ES-I3 (cell line): ENCODE measurements around the gene REM2.
"Not testable (repeated sequence)": the region's sequence is repeated elsewhere in the genome, so short reads cannot be mapped to it uniquely, and the experiment has no call there.

Experiments used
- H3K36me3 ChIP-seq: 2 replicates; pipeline ENCODE4 v1.6.1; 2013; ENCODE audit warnings: mild to moderate bottlenecking, low read length, control low read depth, moderate library complexity; ENCODE audit not compliant: insufficient read depth
- H3K4me1 ChIP-seq: 2 replicates; pipeline ENCODE4 v1.6.1; 2013; ENCODE audit warnings: mild to moderate bottlenecking, control low read depth, low read length; ENCODE audit not compliant: insufficient read depth
- H3K9ac ChIP-seq: 2 replicates; pipeline ENCODE4 v1.6.1; 2013; ENCODE audit warnings: low read depth, mild to moderate bottlenecking, low read length, moderate library complexity
- H3K9me3 ChIP-seq: 2 replicates; pipeline ENCODE4 v1.6.1; 2013; ENCODE audit warnings: mild to moderate bottlenecking, low read length, moderate library complexity; ENCODE audit not compliant: control insufficient read depth, insufficient read depth

Gene REM2

DNA sequence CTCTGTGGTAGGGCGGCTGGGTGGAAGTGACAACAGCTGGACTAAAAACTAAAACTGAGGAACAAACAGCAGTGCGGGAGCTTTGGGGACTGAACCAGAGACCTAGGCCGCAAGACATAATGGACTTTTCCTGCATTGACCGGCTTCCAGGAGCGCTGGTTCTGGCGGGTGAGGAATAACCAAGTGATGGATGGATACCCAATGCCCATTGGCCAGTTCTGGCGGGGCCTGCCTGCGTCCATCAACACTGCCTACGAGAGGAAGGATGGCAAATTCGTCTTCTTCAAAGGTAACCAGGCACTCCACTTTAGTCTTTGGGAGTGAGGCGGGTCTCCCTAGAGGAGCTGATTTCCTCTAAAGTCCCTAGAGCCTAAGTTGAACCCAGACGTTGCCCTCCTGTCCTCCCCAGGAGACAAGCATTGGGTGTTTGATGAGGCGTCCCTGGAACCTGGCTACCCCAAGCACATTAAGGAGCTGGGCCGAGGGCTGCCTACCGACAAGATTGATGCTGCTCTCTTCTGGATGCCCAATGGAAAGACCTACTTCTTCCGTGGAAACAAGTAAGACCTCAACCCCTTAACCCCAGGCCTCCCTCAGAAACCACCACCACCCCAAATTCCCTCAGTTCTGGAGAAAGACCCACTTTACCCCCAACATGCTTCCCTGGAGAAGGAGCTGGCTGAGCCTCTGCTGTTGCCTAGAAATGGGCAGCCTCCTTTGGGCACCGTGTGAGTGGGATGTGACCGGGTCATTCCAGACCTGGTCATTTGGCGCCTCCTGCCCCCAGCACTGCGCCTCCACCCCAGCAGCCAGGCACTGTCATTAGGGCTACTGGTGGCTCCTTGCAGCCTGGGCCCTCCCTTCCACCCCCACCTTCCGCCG, 38.6 kb upstream of the REM2 start:
- Histone ChIP-seq H3K9me3 (no peaks in the 10 kb centered on the region), H3K36me3 (peaks cover 23% of the 10 kb centered on the region; the same call in 1 of the 2 replicates), H3K9ac (no peak overlapping the region), H3K4me1 (peaks cover 18% of the 10 kb centered on the region)

DNA sequence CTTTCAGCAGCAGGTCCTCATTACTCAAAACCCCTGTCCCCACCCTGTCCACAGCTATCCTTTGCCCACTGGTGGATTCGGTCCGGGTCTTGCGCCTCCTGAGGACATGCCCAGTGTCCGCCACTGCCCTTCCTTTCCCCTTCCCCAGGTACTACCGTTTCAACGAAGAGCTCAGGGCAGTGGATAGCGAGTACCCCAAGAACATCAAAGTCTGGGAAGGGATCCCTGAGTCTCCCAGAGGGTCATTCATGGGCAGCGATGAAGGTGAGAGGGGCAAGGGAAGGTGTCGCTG, 38.0 kb upstream of the REM2 start:
- Histone ChIP-seq H3K4me1 (peaks cover 17% of the 10 kb centered on the region), H3K9ac (no peak overlapping the region), H3K36me3 (peaks cover 23% of the 10 kb centered on the region; the same call in 1 of the 2 replicates), H3K9me3 (no peaks in the 10 kb centered on the region)

DNA sequence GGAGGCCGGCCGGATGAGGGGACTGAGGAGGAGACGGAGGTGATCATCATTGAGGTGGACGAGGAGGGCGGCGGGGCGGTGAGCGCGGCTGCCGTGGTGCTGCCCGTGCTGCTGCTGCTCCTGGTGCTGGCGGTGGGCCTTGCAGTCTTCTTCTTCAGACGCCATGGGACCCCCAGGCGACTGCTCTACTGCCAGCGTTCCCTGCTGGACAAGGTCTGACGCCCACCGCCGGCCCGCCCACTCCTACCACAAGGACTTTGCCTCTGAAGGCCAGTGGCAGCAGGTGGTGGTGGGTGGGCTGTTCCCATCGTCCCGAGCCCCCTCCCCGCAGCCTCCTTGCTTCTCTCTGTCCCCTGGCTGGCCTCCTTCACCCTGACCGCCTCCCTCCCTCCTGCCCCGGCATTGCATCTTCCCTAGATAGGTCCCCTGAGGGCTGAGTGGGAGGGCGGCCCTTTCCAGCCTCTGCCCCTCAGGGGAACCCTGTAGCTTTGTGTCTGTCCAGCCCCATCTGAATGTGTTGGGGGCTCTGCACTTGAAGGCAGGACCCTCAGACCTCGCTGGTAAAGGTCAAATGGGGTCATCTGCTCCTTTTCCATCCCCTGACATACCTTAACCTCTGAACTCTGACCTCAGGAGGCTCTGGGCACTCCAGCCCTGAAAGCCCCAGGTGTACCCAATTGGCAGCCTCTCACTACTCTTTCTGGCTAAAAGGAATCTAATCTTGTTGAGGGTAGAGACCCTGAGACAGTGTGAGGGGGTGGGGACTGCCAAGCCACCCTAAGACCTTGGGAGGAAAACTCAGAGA, 37.0 kb upstream of the REM2 start:
- H3K4me1 ChIP-seq: peaks cover 17% of the 10 kb centered on the region
- H3K9me3 ChIP-seq: no peaks in the 10 kb centered on the region
- H3K36me3 ChIP-seq: peaks cover 21% of the 10 kb centered on the region; the same call in 1 of the 2 replicates
- no peak overlapping the region for H3K9ac ChIP-seq

DNA sequence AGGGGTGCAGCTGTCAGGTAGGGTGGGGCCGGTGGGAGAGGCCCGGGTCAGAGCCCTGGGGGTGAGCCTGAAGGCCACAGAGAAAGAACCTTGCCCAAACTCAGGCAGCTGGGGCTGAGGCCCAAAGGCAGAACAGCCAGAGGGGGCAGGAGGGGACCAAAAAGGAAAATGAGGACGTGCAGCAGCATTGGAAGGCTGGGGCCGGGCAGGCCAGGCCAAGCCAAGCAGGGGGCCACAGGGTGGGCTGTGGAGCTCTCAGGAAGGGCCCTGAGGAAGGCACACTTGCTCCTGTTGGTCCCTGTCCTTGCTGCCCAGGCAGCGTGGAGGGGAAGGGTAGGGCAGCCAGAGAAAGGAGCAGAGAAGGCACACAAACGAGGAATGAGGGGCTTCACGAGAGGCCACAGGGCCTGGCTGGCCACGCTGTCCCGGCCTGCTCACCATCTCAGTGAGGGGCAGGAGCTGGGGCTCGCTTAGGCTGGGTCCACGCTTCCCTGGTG, 36.2 kb upstream of the REM2 start:
- peaks cover 17% of the 10 kb centered on the region for H3K4me1 ChIP-seq
- H3K9me3 ChIP-seq: no peaks in the 10 kb centered on the region
- no peak overlapping the region for H3K9ac ChIP-seq
- peaks cover 18% of the 10 kb centered on the region; the same call in 1 of the 2 replicates for H3K36me3 ChIP-seq

DNA sequence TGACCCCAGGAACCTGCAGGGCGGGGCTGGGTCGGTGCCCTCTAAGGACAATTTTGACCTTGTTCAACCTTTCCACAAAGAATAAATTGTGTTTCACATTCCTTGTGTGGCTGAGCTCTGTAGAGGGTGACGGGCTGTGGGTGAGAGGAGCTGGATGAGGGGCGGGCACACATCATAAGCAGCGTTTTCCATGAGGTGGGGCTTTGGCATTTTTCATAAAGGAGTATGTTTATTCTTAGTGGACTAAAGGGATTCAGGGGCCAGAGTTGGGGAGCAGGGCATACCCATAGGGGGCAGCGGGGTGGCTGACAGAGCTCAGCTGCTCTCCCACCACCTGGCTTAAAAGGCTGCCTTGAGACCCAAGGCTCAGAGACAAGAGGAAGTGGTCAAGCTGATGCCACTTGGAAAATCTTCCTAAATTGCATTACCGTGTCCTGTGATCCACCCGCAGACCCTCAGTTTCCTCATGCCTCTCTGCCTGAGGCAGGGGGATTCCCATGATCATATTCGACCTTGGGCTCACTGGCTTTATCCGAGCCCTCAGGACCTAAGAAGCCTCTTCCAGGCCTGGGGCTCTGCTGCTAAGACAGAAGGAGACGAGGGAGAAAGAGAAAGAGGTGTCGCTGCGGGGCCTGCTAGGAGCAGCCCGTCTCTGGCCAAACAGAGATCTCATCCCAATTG, 35.2 kb upstream of the REM2 start:
- H3K9ac ChIP-seq: no peak overlapping the region; the same call in 1 of the 2 replicates
- peaks cover 11% of the 10 kb centered on the region; the same call in 1 of the 2 replicates for H3K36me3 ChIP-seq
- no peaks in the 10 kb centered on the region for H3K9me3 ChIP-seq
- peaks cover 21% of the 10 kb centered on the region for H3K4me1 ChIP-seq

DNA sequence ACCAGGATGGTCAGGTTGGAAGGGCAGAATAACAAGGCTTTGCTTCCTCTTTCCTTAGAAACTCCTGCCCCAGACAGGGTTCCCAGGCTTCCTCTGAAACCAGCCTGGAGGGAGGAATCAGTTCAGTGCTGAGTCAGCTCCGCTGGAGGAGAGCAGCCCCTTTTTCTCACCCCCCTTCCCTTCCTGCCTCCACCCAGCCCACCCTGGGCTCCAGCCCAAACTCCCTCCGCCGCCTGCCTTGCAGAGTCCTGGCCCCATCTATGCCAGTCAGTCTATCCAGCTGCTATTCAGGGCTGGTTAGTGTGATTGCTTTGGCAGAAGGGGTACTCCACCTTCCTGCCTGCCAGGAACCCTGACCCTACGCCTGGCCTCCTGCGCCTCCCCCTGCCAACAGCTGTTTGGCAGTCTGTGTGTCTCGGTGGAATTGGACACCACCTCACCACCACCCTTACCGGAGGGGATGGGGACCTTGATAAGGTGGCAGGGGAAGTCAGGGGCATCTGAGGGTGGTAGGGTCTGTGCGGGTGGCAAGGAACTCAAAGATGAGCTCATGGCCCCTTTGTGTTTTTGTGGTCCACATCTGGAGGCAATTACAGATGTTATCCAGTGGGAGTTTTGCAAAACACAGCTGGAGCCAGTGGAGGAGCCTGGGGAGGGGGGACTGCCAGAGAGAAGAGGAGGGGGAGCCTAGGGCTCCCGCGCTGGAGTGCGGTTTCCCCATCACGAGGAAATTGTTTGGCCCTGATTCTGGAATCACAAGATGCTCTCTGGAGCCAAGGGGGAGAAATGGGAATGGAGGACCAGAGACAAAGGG, 34.5 kb upstream of the REM2 start:
- H3K9ac ChIP-seq: peak overlapping the region; percentile 14
- H3K9me3 ChIP-seq: no peaks in the 10 kb centered on the region

DNA sequence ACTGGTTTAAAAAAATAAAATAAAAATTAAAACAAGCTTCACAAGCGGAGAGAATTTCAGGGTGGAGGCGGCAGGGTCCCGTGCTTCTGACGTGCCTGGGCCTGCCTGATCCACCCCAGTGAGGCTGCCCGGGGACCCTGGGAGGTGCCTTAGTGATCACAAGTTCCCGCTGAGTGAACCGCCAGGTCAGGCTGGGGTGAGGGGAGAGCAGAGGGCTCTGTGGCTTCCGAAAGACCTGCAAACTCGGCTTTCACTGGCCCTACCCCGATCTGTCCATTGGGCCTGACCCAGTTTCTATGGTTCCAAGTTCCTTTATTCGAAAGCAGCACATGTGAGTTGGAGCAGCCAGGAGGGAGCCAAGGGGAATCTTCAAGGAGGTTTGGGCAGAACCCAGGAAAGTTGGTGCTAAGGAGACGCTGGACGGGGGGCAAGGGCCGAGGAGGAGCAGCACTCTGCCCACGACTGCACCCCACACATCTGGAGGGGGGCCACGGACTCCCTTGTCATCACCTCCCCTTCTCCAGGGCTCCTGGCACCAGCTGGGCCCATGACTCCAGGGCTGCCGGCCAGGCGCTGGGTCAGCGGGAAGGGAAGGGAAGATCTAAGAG, 33.7 kb upstream of the REM2 start:
- Histone ChIP-seq H3K4me1 (peaks cover 23% of the 10 kb centered on the region), H3K9ac (no peak overlapping the region; the same call in 1 of the 2 replicates), H3K9me3 (no peaks in the 10 kb centered on the region), H3K36me3 (peaks cover 7% of the 10 kb centered on the region; the same call in 1 of the 2 replicates)

More for the DNA sequence above, 34.5 kb upstream of the REM2 start:
- peaks cover 10% of the 10 kb centered on the region; the same call in 1 of the 2 replicates for H3K36me3 ChIP-seq
- peaks cover 23% of the 10 kb centered on the region for H3K4me1 ChIP-seq

DNA sequence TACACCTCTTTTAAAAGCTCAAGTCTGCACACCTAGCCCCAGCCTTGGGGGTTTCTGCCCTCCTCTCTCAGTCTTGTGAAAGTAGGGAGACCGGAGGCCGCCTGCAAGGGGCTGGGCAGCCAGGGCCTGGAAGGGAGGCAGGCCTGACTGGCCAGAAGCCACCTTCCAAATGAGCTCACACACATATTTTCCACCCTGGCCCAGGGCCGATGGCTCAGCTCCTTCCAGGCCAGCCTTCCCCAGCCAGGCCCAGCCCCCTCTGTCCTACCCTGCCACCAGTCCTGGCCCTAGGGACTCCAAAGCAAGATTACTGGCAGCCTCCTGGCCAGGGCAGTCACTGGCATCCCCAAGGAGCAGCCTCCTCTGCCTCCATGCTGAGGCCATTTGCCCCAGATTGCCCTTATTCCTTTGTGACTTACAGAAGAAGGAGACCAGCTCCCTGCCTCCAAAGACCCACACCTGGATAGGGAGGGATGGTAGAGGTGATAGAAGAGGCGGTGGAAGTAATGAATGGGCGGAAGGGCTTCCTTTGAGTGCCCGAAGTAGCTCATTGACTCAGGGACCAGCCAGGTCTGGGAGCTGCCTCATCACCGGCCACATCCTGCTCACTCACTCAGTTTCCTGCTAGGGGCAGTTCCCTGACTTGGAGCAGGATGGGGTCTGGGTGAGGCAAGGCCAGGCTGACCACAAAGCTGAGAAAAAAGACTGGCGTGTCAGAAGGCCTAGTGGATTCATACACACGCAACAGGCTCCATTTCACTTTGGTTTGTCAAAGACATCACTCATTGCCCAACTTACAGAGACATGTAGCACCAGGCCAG, 31.9 kb upstream of the REM2 start:
- H3K9me3 ChIP-seq: no peaks in the 10 kb centered on the region
- H3K9ac ChIP-seq: no peak overlapping the region
- H3K36me3 ChIP-seq: no peaks in the 10 kb centered on the region
- H3K4me1 ChIP-seq: peaks cover 23% of the 10 kb centered on the region

DNA sequence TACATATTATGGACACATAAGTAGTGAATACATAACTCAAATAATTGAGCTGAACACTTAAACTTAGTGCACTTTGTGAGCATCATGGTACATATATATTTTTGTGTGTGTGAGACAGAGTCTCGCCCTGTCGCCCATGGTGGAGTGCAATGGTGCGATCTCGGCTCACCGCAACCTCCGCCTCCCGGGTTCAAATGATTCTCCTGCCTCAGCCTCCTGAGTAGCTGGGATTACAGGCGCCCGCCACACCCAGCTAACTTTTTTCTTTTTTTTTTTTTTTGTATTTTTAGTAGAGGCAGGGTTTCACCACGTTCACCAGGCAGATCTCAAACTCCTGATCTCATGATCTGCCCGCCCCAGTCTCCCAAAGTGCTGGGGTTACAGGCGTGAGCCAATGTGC, 30.8 kb upstream of the REM2 start:
- H3K9me3 ChIP-seq, H3K36me3 ChIP-seq, H3K9ac ChIP-seq: not testable (repeated sequence)
- peaks cover 23% of the 10 kb centered on the region for H3K4me1 ChIP-seq

DNA sequence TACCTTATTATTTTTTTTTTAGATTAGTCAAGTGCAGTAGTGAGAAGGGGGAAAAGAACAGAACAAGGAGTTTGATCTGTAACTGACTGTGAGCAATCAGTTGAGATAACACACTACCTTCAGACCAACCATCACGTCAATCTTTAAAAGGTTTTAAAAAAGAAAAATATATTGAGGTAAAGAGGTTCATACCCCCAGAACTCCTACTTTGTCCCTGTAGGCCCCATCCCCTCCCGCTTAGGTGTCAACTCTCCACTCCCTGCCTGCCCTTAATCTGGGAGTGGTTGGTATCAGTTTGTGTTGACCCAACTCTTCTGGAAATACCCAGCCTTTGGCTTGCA, 30.5 kb upstream of the REM2 start:
- no peaks in the 10 kb centered on the region for H3K9me3 ChIP-seq
- H3K36me3 ChIP-seq: no peaks in the 10 kb centered on the region
- no peak overlapping the region for H3K9ac ChIP-seq
- H3K4me1 ChIP-seq: peaks cover 23% of the 10 kb centered on the region

DNA sequence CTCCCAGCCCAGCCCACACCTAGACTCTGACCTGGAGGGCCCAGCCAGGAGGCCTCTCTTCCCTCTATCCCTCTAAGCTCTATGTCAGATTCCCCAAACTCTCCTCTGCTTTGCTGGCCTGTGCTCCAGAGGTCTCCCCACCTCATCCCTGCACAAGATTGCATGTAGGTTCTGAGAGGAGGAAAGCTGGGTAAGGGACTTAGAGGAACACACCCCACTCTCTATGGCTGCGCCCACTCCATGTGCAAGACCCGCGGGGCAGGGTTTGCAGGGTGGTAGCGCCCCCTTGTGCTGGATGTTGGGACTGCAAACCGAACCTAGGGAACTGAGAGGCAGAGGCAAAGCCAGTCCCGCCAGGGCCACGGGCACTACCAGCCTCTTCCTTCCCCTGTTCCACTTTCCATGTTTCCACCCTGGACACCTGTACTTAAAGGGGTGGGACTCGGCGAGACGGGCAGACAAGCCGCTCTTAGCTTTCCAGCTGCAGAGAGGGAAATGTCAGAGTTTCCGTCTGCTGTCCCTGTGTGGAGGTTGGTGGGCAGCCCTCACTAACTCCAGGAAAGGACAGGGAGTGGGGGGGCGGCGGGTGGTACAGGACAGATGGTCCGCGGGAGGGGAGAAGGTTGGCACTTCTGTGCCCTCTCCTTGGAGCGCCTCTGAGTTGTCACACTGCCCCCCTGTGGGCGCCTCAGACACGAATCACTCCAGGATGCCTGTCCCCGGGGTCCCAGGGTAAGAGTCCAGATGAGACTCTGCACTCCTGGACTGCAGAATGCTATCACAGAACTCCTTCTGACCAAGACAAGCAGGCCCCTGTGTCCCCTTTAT, 29.9 kb upstream of the REM2 start:
- H3K36me3 ChIP-seq: no peaks in the 10 kb centered on the region
- peaks cover 19% of the 10 kb centered on the region for H3K4me1 ChIP-seq
- H3K9ac ChIP-seq: peak overlapping the region; percentile 56
- H3K9me3 ChIP-seq: no peaks in the 10 kb centered on the region

DNA sequence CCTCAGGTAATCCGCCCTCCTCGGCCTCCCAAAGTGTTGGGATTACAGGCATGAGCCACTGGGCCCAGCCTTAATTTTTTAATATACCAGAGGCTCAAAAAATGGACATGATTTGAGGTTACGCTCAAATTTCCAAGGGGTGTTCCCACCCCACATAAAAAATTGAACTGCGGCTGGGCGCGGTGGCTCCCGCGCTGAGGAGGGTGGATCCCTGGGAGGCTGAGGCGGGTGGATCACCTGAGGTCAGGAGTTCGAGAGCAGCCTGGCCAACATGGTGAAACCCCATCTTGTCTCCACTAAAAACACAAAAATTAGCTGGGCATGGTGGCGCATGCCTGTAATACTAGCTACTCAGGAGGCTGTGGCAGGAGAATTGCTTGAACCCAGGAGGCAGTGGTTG, 28.7 kb upstream of the REM2 start:
- not testable (repeated sequence) for H3K36me3 ChIP-seq, H3K9ac ChIP-seq, H3K9me3 ChIP-seq, H3K4me1 ChIP-seq
